ENCODE measurements around the gene TYRO3. TPM values are rescaled to one million over a fixed set of nuclear protein-coding genes. Genes with fewer than 3 reads are reported as not detected.

The TYRO3 gene
- total RNA-seq, 1 donor from 2014 or later, result 28.5 TPM

DNA sequence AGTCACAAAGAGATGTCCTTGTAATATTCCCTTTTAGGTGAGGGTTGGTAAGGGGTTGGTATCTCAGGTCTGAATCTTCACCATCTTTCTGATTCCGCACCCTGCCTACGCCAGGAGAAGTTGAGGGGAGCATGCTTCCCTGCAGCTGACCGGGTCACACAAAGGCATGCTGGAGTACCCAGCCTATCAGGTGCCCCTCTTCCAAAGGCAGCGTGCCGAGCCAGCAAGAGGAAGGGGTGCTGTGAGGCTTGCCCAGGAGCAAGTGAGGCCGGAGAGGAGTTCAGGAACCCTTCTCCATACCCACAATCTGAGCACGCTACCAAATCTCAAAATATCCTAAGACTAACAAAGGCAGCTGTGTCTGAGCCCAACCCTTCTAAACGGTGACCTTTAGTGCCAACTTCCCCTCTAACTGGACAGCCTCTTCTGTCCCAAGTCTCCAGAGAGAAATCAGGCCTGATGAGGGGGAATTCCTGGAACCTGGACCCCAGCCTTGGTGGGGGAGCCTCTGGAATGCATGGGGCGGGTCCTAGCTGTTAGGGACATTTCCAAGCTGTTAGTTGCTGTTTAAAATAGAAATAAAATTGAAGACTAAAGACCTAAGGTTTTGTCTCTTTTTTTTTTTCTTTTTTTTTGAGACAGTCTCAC, 19.8 kb downstream of the TYRO3 start:
- no peak overlapping the region for H2AFZ ChIP-seq (ENCODE audit: low read depth, low read length)
- no peak overlapping the region for H3K9ac ChIP-seq (ENCODE audit: low read length)
- Mint-ChIP-seq H3K27me3 (ENCODE audit: low read depth, unreplicated experiment) (no peaks in the 10 kb centered on the region), H3K4me3 (ENCODE audit: unreplicated experiment) (no peak overlapping the region), H3K36me3 (ENCODE audit: low read depth, unreplicated experiment) (peaks cover 9% of the 10 kb centered on the region), H3K27ac (ENCODE audit: unreplicated experiment) (no peak overlapping the region), H3K4me1 (ENCODE audit: low read depth, unreplicated experiment) (no peaks in the 10 kb centered on the region), H3K9me3 (ENCODE audit: unreplicated experiment) (no peaks in the 10 kb centered on the region)
- TF ChIP-seq, protein P1, sequence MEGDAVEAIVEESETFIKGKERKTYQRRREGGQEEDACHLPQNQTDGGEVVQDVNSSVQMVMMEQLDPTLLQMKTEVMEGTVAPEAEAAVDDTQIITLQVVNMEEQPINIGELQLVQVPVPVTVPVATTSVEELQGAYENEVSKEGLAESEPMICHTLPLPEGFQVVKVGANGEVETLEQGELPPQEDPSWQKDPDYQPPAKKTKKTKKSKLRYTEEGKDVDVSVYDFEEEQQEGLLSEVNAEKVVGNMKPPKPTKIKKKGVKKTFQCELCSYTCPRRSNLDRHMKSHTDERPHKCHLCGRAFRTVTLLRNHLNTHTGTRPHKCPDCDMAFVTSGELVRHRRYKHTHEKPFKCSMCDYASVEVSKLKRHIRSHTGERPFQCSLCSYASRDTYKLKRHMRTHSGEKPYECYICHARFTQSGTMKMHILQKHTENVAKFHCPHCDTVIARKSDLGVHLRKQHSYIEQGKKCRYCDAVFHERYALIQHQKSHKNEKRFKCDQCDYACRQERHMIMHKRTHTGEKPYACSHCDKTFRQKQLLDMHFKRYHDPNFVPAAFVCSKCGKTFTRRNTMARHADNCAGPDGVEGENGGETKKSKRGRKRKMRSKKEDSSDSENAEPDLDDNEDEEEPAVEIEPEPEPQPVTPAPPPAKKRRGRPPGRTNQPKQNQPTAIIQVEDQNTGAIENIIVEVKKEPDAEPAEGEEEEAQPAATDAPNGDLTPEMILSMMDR (IDR thresholded peaks at IDR 0.05; ENCODE audit: insufficient read depth, low read depth, low read length), result no peak
- TF ChIP-seq EZH2 (IDR thresholded peaks at IDR 0.05; ENCODE audit: insufficient read depth, low read length), result no peak
- no peak for DNase-seq (ENCODE audit: low read depth)
- no peaks in the 10 kb centered on the region for H3K79me2 ChIP-seq (ENCODE audit: insufficient read depth, low read length)
- H3K36me3 ChIP-seq (ENCODE audit: insufficient read depth, low read length), result no peaks in the 10 kb centered on the region
- FAIRE-seq, result no peak
- no peaks in the 10 kb centered on the region for H4K20me1 ChIP-seq (ENCODE audit: insufficient read depth, low read length)
- H3K9me3 ChIP-seq (ENCODE audit: insufficient read depth, low read depth, low read length), result no peaks in the 10 kb centered on the region
- no peak overlapping the region for H3K4me2 ChIP-seq (ENCODE audit: low read length)
- no peaks in the 10 kb centered on the region for H3K4me1 ChIP-seq (ENCODE audit: insufficient read depth, low read length)
- no peak overlapping the region for H3K27ac ChIP-seq (ENCODE audit: low read depth, low read length)
- H3K27me3 ChIP-seq (ENCODE audit: insufficient read depth, low read length), result peaks cover 2% of the 10 kb centered on the region
- H3K4me3 ChIP-seq (ENCODE audit: insufficient read depth, low read depth, low read length), result no peak overlapping the region

DNA sequence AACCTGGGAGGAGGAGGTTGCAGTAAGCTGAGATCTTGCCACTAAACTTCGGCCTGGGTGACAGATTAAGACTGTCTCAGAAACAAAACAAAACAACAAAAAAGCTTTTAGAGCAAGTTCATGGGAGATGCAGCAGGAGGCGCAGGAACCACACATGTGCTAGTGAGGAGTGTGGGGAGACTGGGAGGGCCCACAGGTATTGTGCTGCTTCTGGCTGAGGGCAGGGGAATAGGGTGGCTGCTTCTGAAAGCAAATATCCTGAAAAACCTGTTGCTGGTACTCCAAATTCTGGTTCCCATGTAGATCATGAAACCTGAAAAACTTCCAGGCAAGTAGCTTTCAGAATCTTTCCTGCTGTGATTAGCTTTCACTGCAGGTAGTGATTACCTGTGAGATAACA, 22.1 kb downstream of the TYRO3 start:
- peaks cover 5% of the 10 kb centered on the region for H3K36me3 Mint-ChIP-seq (ENCODE audit: low read depth, unreplicated experiment)
- Histone ChIP-seq H2AFZ (ENCODE audit: low read depth, low read length) (no peak overlapping the region), H3K9me3 (ENCODE audit: insufficient read depth, low read depth, low read length) (no peaks in the 10 kb centered on the region), H3K27ac (ENCODE audit: low read depth, low read length) (no peak overlapping the region), H3K79me2 (ENCODE audit: insufficient read depth, low read length) (no peaks in the 10 kb centered on the region), H3K4me2 (ENCODE audit: low read length) (no peak overlapping the region), H3K4me1 (ENCODE audit: insufficient read depth, low read length) (peaks cover 6% of the 10 kb centered on the region), H3K27me3 (ENCODE audit: insufficient read depth, low read length) (peaks cover 2% of the 10 kb centered on the region), H4K20me1 (ENCODE audit: insufficient read depth, low read length) (no peaks in the 10 kb centered on the region), H3K4me3 (ENCODE audit: insufficient read depth, low read depth, low read length) (no peak overlapping the region), H3K36me3 (ENCODE audit: insufficient read depth, low read length) (no peaks in the 10 kb centered on the region), H3K9ac (ENCODE audit: low read length) (no peak overlapping the region)
- no peak overlapping the region for H3K27ac Mint-ChIP-seq (ENCODE audit: unreplicated experiment)
- H3K4me3 Mint-ChIP-seq (ENCODE audit: unreplicated experiment), result no peak overlapping the region
- DNase-seq (ENCODE audit: low read depth) (no peak), FAIRE-seq (no peak)
- peaks cover 3% of the 10 kb centered on the region for H3K4me1 Mint-ChIP-seq (ENCODE audit: low read depth, unreplicated experiment)
- no peaks in the 10 kb centered on the region for H3K27me3 Mint-ChIP-seq (ENCODE audit: low read depth, unreplicated experiment)
- no peak for TF ChIP-seq EZH2 (IDR thresholded peaks at IDR 0.05; ENCODE audit: insufficient read depth, low read length)
- TF ChIP-seq, protein P1 (IDR thresholded peaks at IDR 0.05; ENCODE audit: insufficient read depth, low read depth, low read length), result no peak
- no peaks in the 10 kb centered on the region for H3K9me3 Mint-ChIP-seq (ENCODE audit: unreplicated experiment)

DNA sequence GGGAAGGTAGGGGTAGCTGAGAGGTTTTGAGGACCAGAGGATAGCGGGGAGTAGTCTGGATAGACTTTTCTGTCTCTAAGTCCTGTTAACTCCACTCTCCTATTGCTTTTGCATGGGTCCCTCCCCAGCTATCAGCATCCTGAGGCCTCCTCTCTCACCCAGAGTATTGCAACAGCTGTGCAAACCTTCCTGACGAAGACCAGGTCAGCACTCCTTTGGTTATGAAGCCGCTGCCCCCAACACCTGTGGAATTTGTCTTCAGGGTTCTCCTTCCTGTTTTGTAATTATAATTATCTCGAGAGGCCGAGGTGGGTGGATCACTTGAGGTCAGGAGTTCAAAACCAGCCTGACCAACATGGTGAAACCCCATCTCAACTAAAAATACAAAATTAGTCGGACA, 24.8 kb downstream of the TYRO3 start:
- no peak for FAIRE-seq
- no peak overlapping the region for H3K4me3 ChIP-seq (ENCODE audit: insufficient read depth, low read depth, low read length)
- Mint-ChIP-seq H3K9me3 (ENCODE audit: unreplicated experiment) (no peaks in the 10 kb centered on the region), H3K36me3 (ENCODE audit: low read depth, unreplicated experiment) (peaks cover 2% of the 10 kb centered on the region), H3K27ac (ENCODE audit: unreplicated experiment) (no peak overlapping the region), H3K4me1 (ENCODE audit: low read depth, unreplicated experiment) (peaks cover 3% of the 10 kb centered on the region), H3K27me3 (ENCODE audit: low read depth, unreplicated experiment) (no peaks in the 10 kb centered on the region), H3K4me3 (ENCODE audit: unreplicated experiment) (no peak overlapping the region)
- no peak overlapping the region for H3K9ac ChIP-seq (ENCODE audit: low read length)
- no peak overlapping the region for H3K27ac ChIP-seq (ENCODE audit: low read depth, low read length)
- peaks cover 2% of the 10 kb centered on the region for H3K27me3 ChIP-seq (ENCODE audit: insufficient read depth, low read length)
- H2AFZ ChIP-seq (ENCODE audit: low read depth, low read length), result no peak overlapping the region
- no peaks in the 10 kb centered on the region for H4K20me1 ChIP-seq (ENCODE audit: insufficient read depth, low read length)
- no peak overlapping the region for H3K4me2 ChIP-seq (ENCODE audit: low read length)
- DNase-seq (ENCODE audit: low read depth), result no peak
- H3K36me3 ChIP-seq (ENCODE audit: insufficient read depth, low read length), result no peaks in the 10 kb centered on the region
- no peaks in the 10 kb centered on the region for H3K79me2 ChIP-seq (ENCODE audit: insufficient read depth, low read length)
- no peaks in the 10 kb centered on the region for H3K9me3 ChIP-seq (ENCODE audit: insufficient read depth, low read depth, low read length)
- TF ChIP-seq, protein P1 (IDR thresholded peaks at IDR 0.05; ENCODE audit: insufficient read depth, low read depth, low read length), result no peak
- TF ChIP-seq EZH2 (IDR thresholded peaks at IDR 0.05; ENCODE audit: insufficient read depth, low read length), result no peak
- peaks cover 6% of the 10 kb centered on the region for H3K4me1 ChIP-seq (ENCODE audit: insufficient read depth, low read length)
